GM18861 (cell line): ENCODE measurements around the gene ASTN2.

Experiments
- ATAC-seq: cut with Tn5 transposase; IDR thresholded peaks from one replicate; pipeline ENCODE4 v1.9.1; 2021; ENCODE audit not compliant: unreplicated experiment

The ASTN2 gene

GRCh38 chr9:116647515-116647809 lies 767.4 kb downstream of the ASTN2 start:
- ATAC-seq: no peak

DNA sequence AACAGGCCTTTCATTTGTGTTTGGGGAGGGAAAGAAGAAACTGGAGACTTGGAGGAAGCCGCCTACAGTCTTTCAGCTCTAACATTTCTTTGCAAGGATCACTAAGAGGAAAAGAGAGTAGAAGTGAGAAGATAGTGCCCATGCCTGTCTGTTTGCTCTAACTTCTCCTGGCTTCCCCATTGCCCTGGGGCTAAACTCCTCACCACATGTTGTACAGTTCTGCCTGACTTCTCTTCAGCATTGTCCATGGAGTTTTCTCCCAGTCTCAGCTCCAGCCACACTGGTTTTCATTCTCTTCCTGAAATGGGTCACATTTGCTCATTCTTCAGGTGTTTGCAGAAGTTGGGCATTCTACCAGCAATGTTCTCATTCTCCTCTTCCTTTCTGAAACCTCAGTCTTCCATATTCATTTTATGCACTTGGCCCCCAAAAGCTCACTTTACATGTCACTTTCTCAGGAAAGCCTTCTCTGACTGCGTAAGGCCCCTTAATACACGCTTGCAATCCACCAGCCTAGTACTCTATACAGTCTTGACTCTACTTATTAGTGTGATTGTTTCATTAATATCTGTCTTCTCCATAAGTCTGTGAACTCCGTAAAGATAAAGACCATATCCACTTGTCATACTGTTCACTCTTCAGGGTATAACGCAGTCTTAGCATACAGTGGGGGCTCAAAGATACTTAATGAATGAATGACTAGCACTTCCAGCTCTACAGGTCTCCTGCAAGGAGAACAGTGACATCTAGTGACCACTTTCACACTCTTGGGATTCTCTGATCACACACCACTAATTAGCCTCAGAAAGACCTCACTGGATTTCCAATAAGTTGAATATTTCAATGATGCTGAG lies 768.0 kb downstream of the ASTN2 start:
- no peak for ATAC-seq

DNA sequence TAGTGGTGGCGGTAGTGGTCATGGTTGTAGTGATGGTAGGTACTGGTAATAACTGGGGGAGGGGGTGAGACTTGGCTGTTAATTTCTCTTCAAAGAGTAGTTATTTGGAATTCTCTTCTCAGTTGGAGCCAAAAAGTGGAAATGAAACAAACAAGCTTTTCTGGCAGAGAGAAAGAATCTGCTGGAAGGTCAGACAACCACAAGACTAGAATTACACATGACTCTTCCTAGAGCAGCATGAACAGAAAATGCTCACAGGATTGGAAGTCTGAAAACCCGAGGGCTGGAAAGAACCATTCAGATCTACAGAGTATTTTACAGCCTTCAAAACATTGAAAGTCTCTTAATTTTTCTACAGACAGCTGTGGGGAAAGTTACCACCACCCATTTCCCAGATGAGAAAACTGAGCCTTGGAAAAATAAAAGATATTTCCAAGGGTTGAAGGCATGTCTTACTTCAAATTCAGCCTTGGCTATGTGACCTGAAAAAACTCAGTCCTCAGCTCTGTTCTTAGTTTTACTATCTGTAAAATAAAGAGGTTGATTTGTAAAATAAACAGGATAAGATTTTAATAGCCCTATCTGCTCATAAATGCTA lies 770.7 kb downstream of the ASTN2 start:
- no peak for ATAC-seq

GRCh38 chr9:116643691-116644090 lies 771.2 kb downstream of the ASTN2 start:
- ATAC-seq: no peak

DNA sequence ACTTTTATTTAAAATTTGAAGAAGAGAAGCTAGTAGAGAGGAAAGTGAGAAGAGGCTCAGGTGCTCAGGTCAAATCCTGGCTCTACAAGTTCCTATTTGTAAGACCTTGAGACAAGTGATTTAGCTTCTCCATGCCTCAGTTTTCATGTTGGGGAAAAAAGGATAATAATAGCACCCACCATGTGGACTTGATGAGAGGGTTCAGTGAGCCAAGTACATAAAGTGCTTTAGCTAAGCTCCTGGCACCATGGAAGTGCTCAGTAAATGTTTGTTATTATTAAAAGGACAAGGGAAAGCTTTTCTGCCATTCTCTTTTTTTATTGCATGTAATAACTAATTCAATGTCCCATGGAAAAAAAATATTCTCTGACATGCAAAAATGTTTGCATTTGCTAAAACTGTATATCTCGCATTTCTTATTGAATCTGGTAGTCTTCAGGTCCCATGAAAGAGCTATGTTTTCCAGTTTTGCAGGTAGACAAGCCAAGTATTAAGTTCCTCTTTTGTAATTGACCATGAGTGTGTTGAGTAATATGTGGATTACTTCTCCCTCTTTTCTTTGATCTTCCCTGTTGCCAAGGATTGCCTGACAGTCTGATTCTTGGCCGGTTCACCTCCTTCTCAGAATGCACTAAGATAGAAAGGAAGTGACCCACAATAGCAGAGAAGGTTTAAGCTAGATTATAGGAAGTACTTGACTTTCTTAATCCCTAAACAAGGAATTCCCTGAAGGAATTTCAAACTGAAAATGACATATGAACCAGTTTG lies 773.4 kb downstream of the ASTN2 start:
- ATAC-seq: no peak

DNA sequence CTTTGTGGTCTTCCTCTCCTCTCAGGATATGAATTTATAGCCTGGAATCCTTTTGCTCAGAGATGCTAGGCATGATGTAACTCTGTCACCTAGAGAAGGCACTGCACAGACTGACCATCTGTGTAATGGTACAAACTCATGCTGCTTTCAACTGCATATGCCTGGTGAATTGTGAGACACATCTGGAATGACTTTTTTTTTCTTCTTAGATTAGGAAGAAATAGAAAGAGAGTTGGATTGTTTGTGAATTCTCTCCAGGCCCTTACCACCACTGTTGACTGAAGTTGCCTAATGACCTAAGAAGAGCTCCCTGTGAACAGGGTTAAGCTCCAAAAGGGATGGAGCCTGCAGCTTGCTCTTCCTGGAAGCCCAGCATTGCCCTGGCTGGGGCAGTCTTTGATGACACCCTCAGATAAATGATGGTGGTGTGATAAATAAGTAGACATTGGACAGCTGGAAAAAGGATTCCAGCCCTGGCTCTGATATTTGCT lies 775.6 kb downstream of the ASTN2 start:
- ATAC-seq: no peak

- ATAC-seq: no peak
These were observed 778.9 kb downstream of the ASTN2 start for GRCh38 chr9:116635908-116636307.

- no peak for ATAC-seq
These were observed 781.6 kb downstream of the ASTN2 start for GRCh38 chr9:116632990-116633838.

- no peak for ATAC-seq
These were observed 785.2 kb downstream of the ASTN2 start for GRCh38 chr9:116629634-116630033.

- ATAC-seq: no peak
These were observed 786.1 kb downstream of the ASTN2 start for GRCh38 chr9:116628716-116629115.

- no peak for ATAC-seq
These were observed 787.4 kb downstream of the ASTN2 start for GRCh38 chr9:116627433-116627832.

- ATAC-seq: no peak
These were observed 788.1 kb downstream of the ASTN2 start for GRCh38 chr9:116626762-116627161.

DNA sequence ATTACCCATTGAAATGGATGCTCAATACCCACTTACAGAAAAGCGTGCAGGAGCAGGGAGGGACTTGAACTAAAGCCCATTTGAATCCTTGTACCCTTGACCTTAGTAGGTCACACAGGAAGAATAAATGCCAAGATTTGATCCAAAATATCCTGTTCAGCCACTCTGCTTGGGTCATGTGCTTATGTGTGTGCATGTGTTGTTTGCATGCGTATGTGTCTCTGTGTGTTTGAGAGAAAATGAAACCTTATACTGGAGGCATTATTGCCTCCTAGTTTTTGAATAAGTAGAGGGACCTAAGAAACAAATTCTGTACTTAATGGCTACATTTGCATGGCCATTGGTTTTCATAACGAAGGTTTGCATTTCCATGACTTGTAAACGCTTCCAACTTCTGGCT lies 791.1 kb downstream of the ASTN2 start:
- no peak for ATAC-seq

GRCh38 chr9:116617389-116617788 lies 797.5 kb downstream of the ASTN2 start:
- no peak for ATAC-seq

GRCh38 chr9:116616304-116616914 lies 798.4 kb downstream of the ASTN2 start:
- ATAC-seq: no peak

GRCh38 chr9:116608064-116608463 lies 806.8 kb downstream of the ASTN2 start:
- no peak for ATAC-seq

DNA sequence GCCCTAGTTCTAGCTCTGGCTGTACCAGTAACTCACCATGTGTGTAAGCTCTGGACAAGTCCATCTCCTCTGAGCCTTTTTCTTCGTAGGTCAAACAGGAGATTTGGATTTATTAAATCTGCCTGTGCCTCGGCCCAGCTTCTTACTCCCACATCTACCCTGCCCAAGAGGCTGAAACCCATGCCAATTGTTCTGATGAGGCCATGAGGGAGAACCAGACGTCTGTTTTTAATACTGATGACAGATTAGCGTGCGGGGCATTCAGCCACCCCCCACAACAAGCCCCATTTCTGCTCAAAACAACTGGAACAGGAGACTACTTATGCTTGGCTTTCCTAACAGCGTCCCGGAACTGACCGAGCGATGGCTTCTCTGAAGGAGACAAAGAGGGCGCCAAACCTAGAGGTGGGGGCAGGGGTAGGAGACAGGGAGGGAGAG lies 808.9 kb downstream of the ASTN2 start:
- no peak for ATAC-seq

GRCh38 chr9:116605060-116605459 lies 809.8 kb downstream of the ASTN2 start:
- ATAC-seq: no peak

DNA sequence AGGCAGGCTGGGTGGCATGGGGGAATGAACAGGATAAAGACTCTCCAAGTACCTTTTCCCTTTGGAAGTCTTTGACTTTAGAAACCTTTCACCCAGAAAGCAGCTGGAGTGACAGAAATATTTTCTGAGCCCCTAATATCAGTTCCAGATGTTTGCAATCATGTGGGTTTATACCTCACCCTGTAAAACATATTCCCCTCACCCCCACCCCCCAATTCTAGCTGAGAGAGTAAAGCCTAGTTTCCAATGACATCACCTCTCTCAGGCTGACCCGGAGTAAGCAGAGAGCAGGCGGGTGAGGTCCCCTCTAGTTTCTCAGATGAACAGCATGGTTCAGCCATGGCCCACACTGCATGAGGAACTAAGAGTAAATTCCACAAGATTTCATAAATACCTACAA lies 810.6 kb downstream of the ASTN2 start:
- no peak for ATAC-seq

DNA sequence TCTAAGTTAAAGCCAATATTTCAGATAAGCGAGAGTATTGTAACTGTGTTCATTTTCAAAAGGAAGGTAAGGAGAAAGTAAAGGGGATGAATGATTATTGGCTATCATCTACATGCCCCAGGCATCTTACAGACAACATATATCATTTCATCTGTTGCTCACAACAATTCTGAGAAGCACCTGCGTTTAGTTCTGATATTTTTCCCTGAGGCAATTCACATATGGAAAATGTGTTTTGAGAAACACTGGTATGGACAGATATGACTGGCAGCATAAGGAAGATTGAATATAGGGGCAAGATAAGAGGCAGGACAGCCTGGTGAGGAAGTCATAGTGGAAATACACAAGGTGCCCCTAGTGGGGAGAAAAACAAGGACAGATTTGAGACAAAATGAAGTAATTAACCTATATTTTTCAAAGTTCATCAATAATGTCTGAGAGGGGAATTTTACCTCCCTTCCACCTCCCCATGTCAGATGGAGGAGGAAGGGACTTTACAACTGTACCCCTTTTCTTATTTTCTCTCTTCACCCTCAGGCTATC lies 815.4 kb downstream of the ASTN2 start:
- no peak for ATAC-seq
